AG04450 (cell line): ENCODE measurements around the gene IFIT5. TPM values are rescaled to one million over a fixed set of nuclear protein-coding genes. Genes with fewer than 3 reads are reported as not detected.
"Not testable (repeated sequence)": the region's sequence is repeated elsewhere in the genome, so short reads cannot be mapped to it uniquely, and the experiment has no call there.

ENCODE experiments used
- CTCF ChIA-PET: fragments of 300-600, 350-600 bp; formaldehyde crosslinking; extraction: SDS; loops from one replicate; lab custom pipeline; 2022; ENCODE audit warnings: antibody characterized with exemption, inconsistent platforms; lab: Charles Lee
- POLR2A ChIA-PET: fragments of 350-600 bp; formaldehyde crosslinking; extraction: SDS; loops from one replicate; lab custom pipeline; 2021; ENCODE audit warnings: antibody characterized with exemption, inconsistent platforms; lab: Yijun Ruan, JAX
- DNase-seq: peaks from one replicate; pipeline ENCODE4 v3.0.0-alpha.2; 2011; ENCODE audit warnings: low read depth, low spot score
- H3K27ac ChIP-seq: one replicate; pipeline ENCODE4 v1.5.1; 2012; ENCODE audit warnings: low read depth, low read length, control low read depth
- H3K27me3 ChIP-seq: one replicate; pipeline ENCODE4 v1.6.0; 2012; ENCODE audit warnings: low read length; ENCODE audit not compliant: control insufficient read depth, insufficient read depth
- H3K4me3 ChIP-seq: 2 replicates; pipeline ENCODE4 v1.5.1; 2011; ENCODE audit warnings: mild to moderate bottlenecking, low read depth, low read length, control low read depth
- H3K9me3 ChIP-seq: 2 replicates; pipeline ENCODE4 v1.5.1; 2012; ENCODE audit warnings: low read length; ENCODE audit not compliant: control insufficient read depth, insufficient read depth
- CTCF ChIP-seq: IDR thresholded peaks from 2 replicates; pipeline ENCODE4 v1.5.1; 2011; ENCODE audit warnings: low read depth, low read length, control low read depth, inconsistent platforms
- polyA plus RNA-seq: library from polyadenylated mRNA; depleted of rRNA; stranded (reverse); fragments of >200 nt; gene quantifications from 2 replicates; pipeline ENCODE4 v1.2.3, GENCODE V29; 2011

Gene IFIT5
- polyA plus RNA-seq, 1 experiment, result 14.9 TPM

DNA sequence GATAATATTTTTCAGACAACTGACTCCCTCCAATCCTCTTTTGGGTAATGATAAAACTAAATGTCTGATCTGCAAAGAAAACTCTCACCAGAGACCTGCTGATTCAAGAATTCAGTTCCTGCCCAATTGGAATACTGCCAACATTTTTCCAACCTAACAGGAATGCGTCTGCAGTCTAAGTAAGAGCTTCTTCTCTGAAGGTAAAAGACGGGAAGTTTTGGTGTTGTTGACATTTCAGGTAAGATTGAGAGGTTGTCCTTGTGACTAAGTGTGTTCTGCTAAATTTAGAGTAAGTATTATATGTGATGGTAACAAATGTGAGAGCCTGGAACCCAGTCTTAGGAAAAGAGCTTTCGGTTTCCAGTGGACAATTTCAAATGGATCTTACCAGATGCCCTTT is 17.6 kb downstream of the IFIT5 start:
- DNase-seq, result no peak

GRCh38 chr10:89438525-89438924 is 24.2 kb downstream of the IFIT5 start:
- Histone ChIP-seq H3K4me3 (no peak overlapping the region), H3K27me3 (no peaks in the 10 kb centered on the region), H3K27ac (no peak overlapping the region), H3K9me3 (no peaks in the 10 kb centered on the region)
- CTCF ChIA-PET, result no interaction called here
- DNase-seq, result no peak
- POLR2A ChIA-PET, result no interaction called here
- TF ChIP-seq CTCF, result no peak

More for the DNA sequence above, 17.6 kb downstream of the IFIT5 start:
- no peak for TF ChIP-seq CTCF
- ChIA-PET CTCF (interaction anchor here (0.6 to 2.1 kb wide), 3 partner anchors 124 to 361 kb away, joined by 3 to 7 read pairs (median 3); no protein-coding TSS in a partner anchor), POLR2A (no interaction called here)
- H3K27ac ChIP-seq, result no peak overlapping the region
- no peak overlapping the region for H3K4me3 ChIP-seq
- no peaks in the 10 kb centered on the region for H3K9me3 ChIP-seq
- no peaks in the 10 kb centered on the region for H3K27me3 ChIP-seq

GRCh38 chr10:89440226-89441009 is 26.1 kb downstream of the IFIT5 start:
- TF ChIP-seq CTCF, result no peak
- DNase-seq, result no peak
- ChIA-PET POLR2A (no interaction called here), CTCF (no interaction called here)
- no peaks in the 10 kb centered on the region for H3K27me3 ChIP-seq
- H3K27ac ChIP-seq, result no peak overlapping the region
- peaks cover 5% of the 10 kb centered on the region for H3K9me3 ChIP-seq
- H3K4me3 ChIP-seq, result no peak overlapping the region

GRCh38 chr10:89442289-89442688 is 27.9 kb downstream of the IFIT5 start:
- POLR2A ChIA-PET, result no interaction called here
- CTCF ChIA-PET, result interaction anchor here (0.6 kb wide), 1 partner anchor 49 kb away, joined by 3 read pairs; no protein-coding TSS in a partner anchor
- Histone ChIP-seq H3K27ac (no peak overlapping the region), H3K9me3 (peaks cover 5% of the 10 kb centered on the region), H3K27me3 (no peaks in the 10 kb centered on the region), H3K4me3 (no peak overlapping the region)
- no peak for DNase-seq
- no peak for TF ChIP-seq CTCF

DNA sequence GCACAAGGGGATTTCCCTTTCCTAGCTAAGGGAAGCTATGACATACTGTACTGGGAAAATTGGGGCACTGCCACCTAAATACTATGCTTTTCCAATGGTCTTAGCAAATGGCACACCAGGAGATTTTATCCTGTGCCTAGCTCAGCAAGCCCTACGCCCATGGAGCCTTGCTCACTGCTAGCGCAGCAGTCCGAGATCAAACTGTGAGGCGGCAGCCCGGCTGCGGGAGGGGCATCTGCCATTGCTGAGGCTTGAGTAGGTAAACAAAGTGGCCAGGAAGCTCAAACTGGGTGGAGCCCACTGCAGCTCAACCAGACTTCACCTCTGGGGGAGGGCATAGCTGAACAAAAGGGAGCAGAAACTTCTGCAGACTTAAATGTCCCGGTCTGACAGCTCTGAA is 30.5 kb downstream of the IFIT5 start:
- DNase-seq, H3K27me3 ChIP-seq, H3K27ac ChIP-seq, CTCF ChIA-PET, H3K4me3 ChIP-seq, POLR2A ChIA-PET, H3K9me3 ChIP-seq: not testable (repeated sequence)
